Spleen (tissue), 11 donors: ENCODE measurements around the gene BCL2L2. TPM values are rescaled to one million over a fixed set of nuclear protein-coding genes. Genes with fewer than 3 reads are reported as not detected.

Experiments used
- DNase-seq: peaks from one replicate; pipeline ENCODE4 v3.0.0-alpha.2; 2020
- H3K27ac ChIP-seq, 8 donors: fragments of 200-600 bp; sonication (generic) in 7 of 8; 1 replicate in 4 of 8; 2 replicates in 4 of 8; pipeline versions ENCODE4 v1.5.0 to v1.8.0; 2016 to 2021; ENCODE audit warnings: inconsistent platforms in 4 of 8, mild to moderate bottlenecking in 4 of 8, moderate library complexity in 1 of 8
- H3K27me3 ChIP-seq, 7 donors: fragments of 200-600 bp; sonication (generic) in 6 of 7; replicated peaks in 1 of 7; 1 replicate in 4 of 7; 2 replicates in 3 of 7; pipeline versions ENCODE4 v1.5.0 to v1.8.0; 2016 to 2021; ENCODE audit warnings: inconsistent platforms in 3 of 7, mild to moderate bottlenecking in 1 of 7
- H3K36me3 ChIP-seq, 6 donors: fragments of 200-600 bp; sonication (generic) in 5 of 6; 1 replicate in 4 of 6; 2 replicates in 2 of 6; pipeline versions ENCODE4 v1.5.0 to v1.8.0; 2016 to 2021; ENCODE audit warnings: inconsistent platforms in 2 of 6
- H3K4me1 ChIP-seq, 6 donors: fragments of 200-600 bp; sonication (generic) in 5 of 6; 1 replicate in 3 of 6; 2 replicates in 3 of 6; pipeline versions ENCODE4 v1.5.0 to v1.8.0; 2016 to 2021; ENCODE audit warnings: inconsistent platforms in 3 of 6
- H3K4me3 ChIP-seq, 8 donors: fragments of 200-600 bp; sonication (generic) in 7 of 8; 1 replicate in 4 of 8; 2 replicates in 4 of 8; pipeline versions ENCODE4 v1.5.0 to v1.8.0; 2016 to 2021; ENCODE audit warnings: inconsistent platforms in 4 of 8, mild to moderate bottlenecking in 4 of 8, moderate library complexity in 2 of 8
- H3K9me3 ChIP-seq, 8 donors: fragments of 200-600 bp; sonication (generic) in 7 of 8; 1 replicate in 4 of 8; 2 replicates in 4 of 8; pipeline versions ENCODE4 v1.5.0 to v1.8.0; 2016 to 2021; ENCODE audit warnings: inconsistent platforms in 4 of 8
- CTCF ChIP-seq, 11 experiments: fragments of 200-600 bp in 7 of 11; fragments of 450-650 bp in 4 of 11; sonication (generic) in 4 of 11; IDR thresholded peaks in 8 of 11; conservative IDR thresholded peaks in 3 of 11; 1 replicate in 7 of 11; 2 replicates in 4 of 11; pipeline versions ENCODE4 v1.4.0 to v1.8.0; 2016 to 2021; ENCODE audit warnings: antibody characterized with exemption in 11 of 11, inconsistent platforms in 4 of 11, mild to moderate bottlenecking in 1 of 11
- POLR2A ChIP-seq, 3 donors: fragments of 450-650 bp; IDR thresholded peaks; one replicate each; pipeline ENCODE4 v1.5.1; 2017; ENCODE audit warnings: antibody characterized with exemption in 3 of 3, mild to moderate bottlenecking in 1 of 3
- POLR2AphosphoS5 ChIP-seq, 3 donors: sonication (generic); formaldehyde crosslinking; IDR thresholded peaks; one replicate each; pipeline ENCODE4 v1.5.1; 2017; ENCODE audit warnings: antibody characterized with exemption in 3 of 3
- WGBS, 5 donors: extraction: QIAGEN DNeasy Blood & Tissue Kit in 3 of 5; methylation state at CpG; one replicate each; pipeline versions ENCODE4 v1.1.5 to v1.1.7; 2013 to 2018; 5-methylcytosine and 5-hydroxymethylcytosine counted together
- intact Hi-C: fragments of 100-400 bp; cut with DNase I; formaldehyde crosslinking; loops from one replicate; pipeline ENCODE4 v1.15.0; 2023; ENCODE audit warnings: low total_unique reads
- polyA plus RNA-seq, 3 donors: library from polyadenylated mRNA; stranded (reverse); fragments of 200-250 nt; gene quantifications; one replicate each; pipeline ENCODE4 v1.2.1, GENCODE V29; 2013
- total RNA-seq, 7 donors: library from RNA; depleted of rRNA in 3 of 7; stranded (reverse); fragments of >200 nt in 3 of 7; fragmentation: NEBNext Ultra II Directional in 4 of 7; extraction: Animal tissue kit (Norgen Biotek cat#: 25700) in 4 of 7; gene quantifications; one replicate each; pipeline versions ENCODE4 v1.1.0 to v1.2.1, GENCODE V29; 2016 to 2021
- donor health status: healthy with polysubstance abuse.
- donor health status: DM: no; HTN: no; CAD: no; lungs with moderate emphysema.
- donor health status: DM: no; HTN: no; CAD: no.
- donor health status: Bipolar disorder and iron deficiency.
- donor health status: healthy.
- donor health status: DM: no; HTN: no; CAD: no.
- donor health status: DM: yes; HTN: yes; CAD: no.

Gene BCL2L2
- total and polyA plus RNA-seq, 10 donors = 5.4 to 34.6 (median 19.3) TPM

- H3K9me3 ChIP-seq = no peaks in the 10 kb centered on the region
- 72 to 82% (median 80%) methylated on average over 5 of the region's 5 CpGs for WGBS, 5 donors
- no peak overlapping the region for H3K27ac ChIP-seq
- no peak overlapping the region for H3K4me3 ChIP-seq
- peaks cover 0 to 19% (median 16%) of the 10 kb centered on the region in 6 donors for H3K4me1 ChIP-seq
- H3K36me3 ChIP-seq = peaks cover 0 to 9% (median 0%) of the 10 kb centered on the region in 6 donors
- DNase-seq = no peak
- no peak for TF ChIP-seq POLR2AphosphoS5 (IDR thresholded peaks at IDR 0.05)
- TF ChIP-seq CTCF (IDR thresholded peaks at IDR 0.05 in 8 of 11, conservative IDR thresholded peaks at IDR 0.05 in 3 of 11) = no peak
- TF ChIP-seq POLR2A (IDR thresholded peaks at IDR 0.05) = no peak
- intact Hi-C loops = no loop called here
- H3K27me3 ChIP-seq = peaks cover 0 to 78% (median 24%) of the 10 kb centered on the region in 7 donors
Measured at GRCh38 chr14:23353433-23353780, 46.8 kb downstream of the BCL2L2 start.

GRCh38 chr14:23354990-23355389 lies 48.4 kb downstream of the BCL2L2 start:
- Histone ChIP-seq H3K4me1 (peaks cover 0 to 19% (median 16%) of the 10 kb centered on the region in 6 donors), H3K27ac (no peak overlapping the region), H3K4me3 (no peak overlapping the region), H3K36me3 (peaks cover 0 to 12% (median 0%) of the 10 kb centered on the region in 6 donors), H3K9me3 (no peaks in the 10 kb centered on the region), H3K27me3 (peaks cover 0 to 90% (median 24%) of the 10 kb centered on the region in 7 donors)
- TF ChIP-seq CTCF (IDR thresholded peaks at IDR 0.05 in 8 of 11, conservative IDR thresholded peaks at IDR 0.05 in 3 of 11) = no peak
- no peak for TF ChIP-seq POLR2AphosphoS5 (IDR thresholded peaks at IDR 0.05)
- TF ChIP-seq POLR2A (IDR thresholded peaks at IDR 0.05) = no peak
- intact Hi-C loops = no loop called here
- no peak for DNase-seq
- WGBS, 5 donors = 75 to 88% (median 84%) methylated on average over 6 of the region's 6 CpGs

- peaks cover 0 to 12% (median 0%) of the 10 kb centered on the region in 6 donors for H3K36me3 ChIP-seq
- intact Hi-C loops = no loop called here
- WGBS, 5 donors = 89 to 93% (median 91%) methylated on average over 6 of the region's 6 CpGs
Measured at GRCh38 chr14:23355871-23356435, 49.3 kb downstream of the BCL2L2 start.

More at GRCh38 chr14:23355871-23356435, 49.3 kb downstream of the BCL2L2 start:
- peaks cover 0 to 81% (median 24%) of the 10 kb centered on the region in 7 donors for H3K27me3 ChIP-seq
- H3K9me3 ChIP-seq = no peaks in the 10 kb centered on the region
- no peak for TF ChIP-seq CTCF (IDR thresholded peaks at IDR 0.05 in 8 of 11, conservative IDR thresholded peaks at IDR 0.05 in 3 of 11)
- TF ChIP-seq POLR2A (IDR thresholded peaks at IDR 0.05) = no peak
- peaks cover 0 to 19% (median 16%) of the 10 kb centered on the region in 6 donors for H3K4me1 ChIP-seq
- H3K4me3 ChIP-seq = no peak overlapping the region
- DNase-seq = peak; percentile 33
- no peak overlapping the region for H3K27ac ChIP-seq
